GM19395 (cell line): ENCODE data around the gene EXO1.
"Not testable (repeated sequence)": the region's sequence is repeated elsewhere in the genome, so short reads cannot be mapped to it uniquely, and the experiment has no call there.

ENCODE experiments used
- ATAC-seq: cut with Tn5 transposase; IDR thresholded peaks from one replicate; pipeline ENCODE4 v1.9.1; 2021; ENCODE audit warnings: mild to moderate bottlenecking, moderate library complexity; ENCODE audit not compliant: unreplicated experiment

Gene EXO1

DNA sequence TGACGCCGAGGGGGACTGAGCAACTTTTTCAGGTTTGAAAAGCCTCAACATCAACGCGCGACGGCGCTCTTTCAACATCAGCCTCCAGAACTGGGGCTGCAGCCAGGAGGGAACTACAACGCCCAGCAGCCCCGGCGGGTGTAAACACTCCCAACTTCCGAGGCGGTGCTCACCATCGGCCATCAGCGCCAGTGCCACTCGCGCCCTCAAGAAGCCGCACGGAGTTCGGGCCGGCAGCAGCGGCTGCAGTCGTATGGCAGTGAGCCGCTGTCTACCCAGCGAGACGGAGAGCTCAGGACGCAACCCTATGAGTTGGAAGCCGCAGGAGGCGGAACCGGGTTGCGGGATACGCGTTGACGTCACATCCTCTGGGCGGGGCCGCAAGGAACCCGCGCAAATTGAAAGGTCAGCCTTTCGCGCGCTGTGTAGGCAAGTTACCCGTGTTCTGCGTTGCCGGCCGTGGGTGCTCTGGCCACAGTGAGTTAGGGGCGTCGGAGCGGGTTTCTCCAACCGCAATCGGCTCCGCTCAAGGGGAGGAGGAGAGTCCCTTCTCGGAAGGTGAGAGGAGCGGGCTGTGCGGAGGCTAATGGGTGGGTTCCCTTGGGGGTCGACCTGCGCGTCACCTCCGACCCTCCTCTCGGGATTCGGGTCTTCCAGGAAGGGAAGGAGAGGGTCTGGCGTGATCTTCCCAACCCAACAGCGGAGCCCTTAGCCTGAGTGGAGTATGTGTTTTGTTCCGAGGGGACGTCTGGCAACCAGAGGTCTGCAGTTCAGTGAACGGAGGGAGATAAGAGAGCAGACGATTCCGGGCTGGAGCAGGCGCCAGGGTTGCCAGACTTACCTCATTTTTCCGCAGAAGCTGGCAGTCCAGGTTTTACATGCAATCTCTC lies at the start of gene EXO1:
Gene EXO1 (plus strand): TSS at position 409 of the 890 bp plus-strand sequence. CDS start 2,222 bp downstream, outside the sequence.
- peak; percentile 96 for ATAC-seq

DNA sequence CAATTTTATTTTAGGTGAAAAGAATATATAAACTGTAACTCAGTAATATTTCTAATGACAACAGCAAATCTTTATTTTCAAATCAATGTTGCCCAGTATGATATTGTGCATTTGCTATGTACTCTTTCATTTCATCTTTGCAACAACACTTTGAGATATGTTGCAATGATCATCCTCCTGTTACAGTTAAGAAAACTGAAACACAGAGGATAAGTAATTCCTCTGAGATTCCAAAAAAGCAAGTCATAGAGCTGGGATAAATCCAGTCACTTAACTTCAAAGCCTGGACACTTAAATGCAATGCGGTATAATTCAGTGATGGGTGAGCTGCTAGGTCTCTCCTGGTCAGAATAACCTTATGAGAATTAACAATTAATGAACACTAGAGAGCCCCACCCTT lies 48.6 kb upstream of the EXO1 start:
- ATAC-seq, result no peak

DNA sequence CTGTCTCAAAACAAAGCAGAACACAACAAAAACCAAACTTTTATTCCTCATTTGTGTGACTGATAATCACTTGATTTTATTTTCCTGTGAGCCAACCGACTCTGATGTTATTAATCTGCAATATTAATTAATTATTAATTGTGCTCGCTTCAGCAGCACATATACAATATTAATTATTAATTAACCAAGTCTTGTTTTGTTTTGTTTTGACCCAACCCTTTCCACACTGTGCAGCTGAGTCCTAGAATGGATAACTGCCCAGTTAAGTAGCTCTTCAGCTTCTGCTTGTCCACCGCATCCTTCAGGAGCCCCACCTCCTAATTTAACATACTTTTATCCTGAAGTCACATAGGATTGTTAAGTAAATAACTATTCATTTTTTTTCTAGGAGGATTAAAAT lies 47.4 kb upstream of the EXO1 start:
- ATAC-seq, result peak; percentile 53

- ATAC-seq, result no peak
These were observed 45.1 kb upstream of the EXO1 start for GRCh38 chr1:241802863-241803262.

DNA sequence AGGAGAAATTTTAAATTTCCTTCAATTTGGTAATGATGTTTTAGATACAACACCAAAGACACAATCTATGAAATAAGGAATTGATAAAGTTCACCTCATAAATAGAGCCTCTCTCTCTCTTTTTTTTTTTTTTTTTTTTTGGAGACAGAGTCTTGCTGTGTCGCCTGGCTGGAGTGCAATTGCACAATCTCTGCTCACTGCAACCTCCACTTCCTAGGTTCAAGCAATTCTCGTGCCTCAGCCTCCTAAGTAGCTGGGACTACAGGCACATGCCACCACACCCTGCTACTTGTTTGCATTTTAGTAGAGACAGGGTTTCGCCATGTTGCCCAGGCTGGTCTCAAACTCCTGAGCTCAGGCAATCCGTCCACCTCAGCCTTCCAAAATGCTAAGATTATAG lies 43.3 kb upstream of the EXO1 start:
- ATAC-seq, result not testable (repeated sequence)

GRCh38 chr1:241808265-241808664 lies 39.7 kb upstream of the EXO1 start:
- ATAC-seq, result no peak

DNA sequence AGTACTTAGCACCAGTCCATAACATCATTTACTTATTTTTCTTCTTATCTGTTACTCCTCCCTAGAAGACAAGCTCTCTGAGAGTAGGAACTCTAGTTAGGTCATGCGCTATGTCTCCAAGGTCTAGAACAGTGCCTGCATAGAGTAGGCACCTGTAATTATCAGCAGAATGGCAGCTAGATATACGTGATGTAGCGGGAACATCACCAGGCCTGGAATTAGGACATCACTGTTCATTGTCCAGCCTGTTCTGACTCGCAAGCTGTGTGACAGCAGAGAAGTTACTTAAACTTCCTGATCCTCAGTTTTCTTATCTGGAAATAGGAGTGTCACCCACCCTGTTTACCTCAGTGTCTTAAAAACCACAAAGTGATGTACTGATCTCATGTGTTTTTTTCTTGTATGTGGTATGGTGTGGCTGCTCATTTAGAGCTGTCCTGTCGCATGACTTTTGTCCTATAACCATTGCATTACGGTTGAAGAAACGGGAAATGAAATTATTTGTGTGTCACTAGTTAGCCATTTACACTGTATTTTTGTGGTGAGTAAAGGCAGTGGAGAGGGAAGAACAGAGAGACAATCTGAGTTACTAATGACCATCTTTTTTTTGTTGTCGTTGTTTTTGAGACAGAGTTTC lies 37.1 kb upstream of the EXO1 start:
- peak; percentile 75 for ATAC-seq

GRCh38 chr1:241813768-241814320 lies 34.2 kb upstream of the EXO1 start:
- no peak for ATAC-seq

- ATAC-seq, result no peak
These were observed 32.0 kb upstream of the EXO1 start for GRCh38 chr1:241816008-241816407.

DNA sequence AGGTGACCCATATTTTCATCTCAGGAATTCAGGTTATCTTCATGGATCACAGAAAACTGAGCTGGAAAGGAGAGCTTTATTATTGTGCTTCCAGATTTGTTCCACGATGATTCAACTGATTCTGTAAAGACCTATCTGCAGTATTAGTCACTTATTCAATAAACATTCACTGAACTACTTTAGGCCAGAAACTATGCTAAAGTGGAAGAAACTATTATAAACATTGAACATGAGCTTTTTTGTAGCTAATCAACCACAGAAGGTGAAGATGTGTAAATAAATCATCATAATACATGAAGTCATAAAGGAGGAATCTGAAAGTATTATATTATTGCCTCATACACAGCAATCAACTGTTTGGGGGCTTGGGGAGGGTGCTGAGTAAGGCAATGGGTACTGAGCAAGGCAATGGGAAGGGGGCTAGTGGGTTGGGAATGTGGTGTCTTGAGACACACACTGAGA lies 30.6 kb upstream of the EXO1 start:
- no peak for ATAC-seq

GRCh38 chr1:241817956-241818612 lies 29.9 kb upstream of the EXO1 start:
- ATAC-seq, result no peak

DNA sequence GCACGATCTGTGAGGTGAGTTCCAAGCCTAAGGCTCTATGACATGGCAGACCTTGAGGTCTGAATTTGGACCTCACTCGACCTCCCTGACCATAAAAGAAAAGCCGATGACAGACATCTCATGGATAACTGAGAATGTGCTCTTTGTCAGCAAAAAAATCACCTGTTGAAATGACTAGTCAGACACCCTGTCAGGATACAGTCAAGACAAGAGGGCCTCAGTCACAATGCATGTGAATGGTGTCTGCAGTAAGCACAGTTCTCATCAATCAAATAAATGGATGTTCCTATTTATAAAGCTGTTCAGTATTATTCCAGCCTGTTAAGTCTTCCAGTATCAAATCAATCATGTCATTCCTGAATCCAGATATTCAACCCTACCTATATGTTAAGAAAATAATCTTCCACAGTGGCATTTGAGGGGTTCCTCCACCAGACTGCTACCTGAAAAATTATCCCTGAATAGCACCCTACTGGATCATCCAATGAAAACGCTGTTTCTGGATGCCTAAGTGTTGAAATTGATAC lies 28.6 kb upstream of the EXO1 start:
- no peak for ATAC-seq

DNA sequence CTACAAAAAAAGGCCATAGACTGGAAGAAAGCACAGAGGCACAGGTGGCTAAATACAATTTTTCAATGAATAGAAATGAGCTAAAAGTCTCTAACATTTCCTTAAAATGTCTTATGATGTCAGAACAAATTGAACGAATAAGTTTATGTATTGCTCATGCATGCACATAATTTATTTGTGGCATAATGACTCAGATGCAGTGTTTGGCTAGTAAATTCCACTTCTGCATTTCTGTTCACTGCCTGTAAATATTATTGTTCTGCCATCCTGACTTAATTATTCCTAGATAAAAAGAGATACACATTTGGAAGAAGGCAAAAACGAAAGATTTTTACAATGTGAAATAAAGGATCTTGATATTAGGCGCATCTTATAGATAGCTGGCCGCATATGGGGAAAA lies 26.6 kb upstream of the EXO1 start:
- no peak for ATAC-seq

DNA sequence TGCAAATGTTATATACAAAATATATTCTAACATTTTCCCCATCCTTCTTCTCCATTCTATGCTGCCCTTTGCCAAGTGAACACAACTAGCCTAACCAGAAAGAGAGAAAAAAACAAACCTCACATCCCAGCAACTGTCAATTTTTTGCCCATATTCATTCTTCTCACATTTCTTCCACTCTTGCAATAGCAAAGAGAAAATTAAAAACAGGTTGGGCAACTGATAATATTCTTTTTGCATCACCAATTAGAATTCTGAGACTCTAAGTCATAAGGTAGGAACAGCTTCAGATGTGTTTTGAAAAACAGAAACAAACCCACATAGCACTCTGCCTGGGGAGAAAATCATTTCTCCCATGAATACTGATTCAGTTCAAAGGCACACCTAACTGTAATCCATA lies 25.2 kb upstream of the EXO1 start:
- ATAC-seq, result no peak

- no peak for ATAC-seq
These were observed 24.1 kb upstream of the EXO1 start for GRCh38 chr1:241823925-241824324.

- ATAC-seq, result no peak
These were observed 22.4 kb upstream of the EXO1 start for GRCh38 chr1:241825581-241825980.

DNA sequence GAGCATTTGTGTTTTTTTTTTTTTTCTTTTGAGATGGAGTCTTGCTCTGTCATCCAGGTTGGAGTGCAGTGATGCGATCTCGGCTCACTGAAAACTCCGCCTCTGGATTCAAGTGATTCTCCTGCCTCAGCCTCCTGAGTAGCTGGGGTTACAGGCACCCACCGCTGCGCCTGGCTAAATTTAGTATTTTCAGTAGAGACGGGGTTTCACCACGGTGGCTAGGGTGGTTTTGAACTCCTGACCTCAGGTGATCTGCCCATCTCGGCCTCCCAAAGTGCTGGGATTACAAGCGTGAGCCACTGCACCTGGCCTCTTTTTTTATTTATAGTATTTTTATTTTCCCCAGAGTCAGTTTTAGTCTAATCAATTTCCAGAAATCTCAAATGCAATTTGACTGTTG lies 21.4 kb upstream of the EXO1 start:
- not testable (repeated sequence) for ATAC-seq

DNA sequence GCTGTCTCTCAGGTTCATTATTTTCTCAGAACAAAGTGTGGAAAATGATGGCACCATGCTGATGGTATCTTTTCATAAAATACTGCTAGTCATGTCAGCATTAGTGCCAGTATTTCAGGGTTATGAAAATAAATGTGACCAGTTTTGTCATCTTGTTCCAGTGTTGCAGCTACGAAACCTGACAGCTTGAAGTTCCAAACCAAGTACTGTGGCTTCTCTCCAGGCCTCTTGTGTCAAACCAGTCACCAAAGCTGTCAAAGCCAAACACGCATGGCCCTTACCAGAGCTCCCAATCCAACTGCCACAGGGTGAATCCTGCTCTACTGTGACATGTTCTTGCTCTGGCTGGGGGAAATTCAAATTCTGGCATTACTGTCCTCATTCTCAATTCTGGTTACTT lies 20.7 kb upstream of the EXO1 start:
- no peak for ATAC-seq

DNA sequence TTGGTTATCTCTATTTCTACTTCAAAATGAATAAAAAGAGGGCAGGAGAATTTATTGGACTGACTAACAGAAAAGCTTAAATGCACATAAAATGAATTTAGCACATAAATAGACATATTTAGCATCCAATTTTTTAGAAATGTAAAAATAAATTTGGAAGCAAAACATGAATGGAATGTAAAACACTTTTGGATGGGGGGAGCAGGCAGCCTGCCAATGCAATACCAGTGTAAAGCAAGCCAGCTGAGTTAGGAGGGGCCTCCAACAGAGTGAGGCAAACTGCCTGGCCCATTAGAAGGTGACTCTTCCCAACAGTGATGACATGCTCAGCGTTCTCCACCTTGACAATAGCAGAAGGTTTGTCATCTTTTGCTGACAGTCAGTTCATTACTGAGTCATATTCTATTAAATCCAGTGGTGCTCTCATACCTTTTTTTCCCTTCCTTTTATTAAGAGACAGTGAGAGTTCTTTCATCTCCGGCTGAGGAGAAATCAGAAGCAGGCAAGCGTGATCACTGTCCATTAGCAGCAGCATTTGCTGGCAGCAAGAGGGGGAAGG lies 19.5 kb upstream of the EXO1 start:
- ATAC-seq, result no peak

DNA sequence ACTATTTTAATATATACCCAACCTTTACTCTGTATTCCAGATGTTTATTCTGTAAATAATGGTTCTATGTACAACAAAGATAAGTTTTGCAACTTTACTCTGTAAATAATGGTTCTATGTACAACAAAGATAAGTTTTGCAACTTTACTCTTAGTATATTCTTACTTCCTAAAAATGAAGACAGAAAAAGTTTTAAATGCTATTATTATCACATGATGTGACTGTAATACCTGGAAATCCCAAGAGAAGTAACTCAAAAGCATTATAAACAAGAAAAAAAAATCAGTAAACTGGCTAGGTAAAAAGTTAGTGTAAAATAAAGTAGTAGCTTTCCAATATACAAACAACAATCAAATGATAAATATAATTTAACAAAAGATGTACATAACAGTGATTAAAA lies 18.5 kb upstream of the EXO1 start:
- no peak for ATAC-seq
